ENCODE results near the gene SNX32. TPM values are rescaled to one million over a fixed set of nuclear protein-coding genes. Genes with fewer than 3 reads are reported as not detected.

The SNX32 gene
- total RNA-seq, 1 experiment from 2014 or later: not detected

- H4K20me1 ChIP-seq (ENCODE audit: insufficient read depth): no peaks in the 10 kb centered on the region
- no peak overlapping the region for H3K9ac ChIP-seq (ENCODE audit: low read length)
- no TSS peak for BruUV-seq (replicated peaks)
- ChIA-PET POLR2A (no interaction called here), CTCF (interaction anchor here (1.1 kb wide), 1 partner anchor 110 kb away, joined by 4 read pairs; no protein-coding TSS in a partner anchor), RAD21 (ENCODE audit: low non-redundant PET in 1 of 2, low total read pairs in 2 of 2, uncharacterized antibody in 2 of 2, unreplicated experiment in 2 of 2) (no interaction called here)
- DNase-seq (ENCODE audit: low read depth, low spot score) (no peak), ATAC-seq (no peak)
- intact Hi-C loops (cut with micrococcal nuclease): no loop called here
- H3K4me3 ChIP-seq (replicated peaks in 1 of 2; ENCODE audit: low read depth in 1 of 2, low read length in 2 of 2): no peak overlapping the region
- no peak overlapping the region for H2AFZ ChIP-seq (ENCODE audit: low read depth, low read length, poor library complexity, severe bottlenecking)
- no peaks in the 10 kb centered on the region for H3K9me3 ChIP-seq (ENCODE audit: control insufficient read depth in 1 of 2, insufficient read depth in 1 of 2, low read depth in 1 of 2, low read length in 2 of 2)
- H3K79me2 ChIP-seq (ENCODE audit: insufficient read depth, low read length): no peaks in the 10 kb centered on the region
- peaks cover 0 to 12% of the 10 kb centered on the region in 2 experiments; a peak in 2 of 4 replicates for H3K4me1 ChIP-seq (ENCODE audit: control insufficient read depth in 1 of 2, insufficient read depth in 2 of 2, low read length in 2 of 2)
- no peaks in the 10 kb centered on the region for H3K27me3 ChIP-seq (ENCODE audit: insufficient read depth, low read length)
- no peaks in the 10 kb centered on the region for H3K9me2 ChIP-seq (ENCODE audit: insufficient read depth)
- H3K27ac ChIP-seq (ENCODE audit: low read depth, low read length): no peak overlapping the region
- TF ChIP-seq ZBTB33 (IDR thresholded peaks at IDR 0.05; ENCODE audit: extremely low read depth, insufficient replicate concordance, low read length) (no peak), FOSL1 (IDR thresholded peaks at IDR 0.05; ENCODE audit: low read depth) (no peak), CTCF (IDR thresholded peaks at IDR 0.05 in 2 of 3, conservative IDR thresholded peaks at IDR 0.05 in 1 of 3; ENCODE audit: borderline replicate concordance in 1 of 3, insufficient read depth in 1 of 3, low read depth in 2 of 3, low read length in 2 of 3) (no peak), EGR1 (IDR thresholded peaks at IDR 0.05; ENCODE audit: low read depth) (no peak), EZH2 (IDR thresholded peaks at IDR 0.05) (no peak), CEBPB (IDR thresholded peaks at IDR 0.05; ENCODE audit: low read depth) (no peak), ATF3 (IDR thresholded peaks at IDR 0.05) (no peak), SP1 (IDR thresholded peaks at IDR 0.05; ENCODE audit: low read depth) (no peak), RAD21 (IDR thresholded peaks at IDR 0.05; ENCODE audit: low read depth) (no peak), SIN3A (IDR thresholded peaks at IDR 0.05; ENCODE audit: low read depth) (no peak), ZFX (IDR thresholded peaks at IDR 0.05) (no peak), SRF (IDR thresholded peaks at IDR 0.05; ENCODE audit: low read depth) (no peak), ZNF274 (IDR thresholded peaks at IDR 0.05; ENCODE audit: low read depth, low read length) (no peak), POLR2A (IDR thresholded peaks at IDR 0.05; ENCODE audit: borderline replicate concordance, extremely low read depth, insufficient read depth, insufficient read length) (no peak), JUND (IDR thresholded peaks at IDR 0.05) (no peak), REST (IDR thresholded peaks at IDR 0.05; ENCODE audit: low read depth) (no peak), EZH2phosphoT487 (IDR thresholded peaks at IDR 0.05; ENCODE audit: borderline replicate concordance) (no peak), YY1 (IDR thresholded peaks at IDR 0.05; ENCODE audit: extremely low read depth, insufficient replicate concordance, low read depth, low read length) (no peak)
- H3K36me3 ChIP-seq (ENCODE audit: control insufficient read depth in 1 of 2, insufficient read depth in 2 of 2, low read length in 2 of 2): no peaks in the 10 kb centered on the region
- no peak overlapping the region for H3K4me2 ChIP-seq (ENCODE audit: low read length)
Observed at GRCh38 chr11:65821107-65821506, 12.7 kb upstream of the SNX32 start.

Measured in HCT116 (cell line).